NK-92 (cell line): ENCODE measurements around the gene TDRD3.
"Not testable (repeated sequence)": the region's sequence is repeated elsewhere in the genome, so short reads cannot be mapped to it uniquely, and the experiment has no call there.

ENCODE experiments used
- DNase-seq: peaks from one replicate; lab custom pipeline; 2025; ENCODE audit not compliant: unreplicated experiment; lab: John Stamatoyannopoulos, UW

TDRD3 gene

GRCh38 chr13:60396783-60397703, at the start of gene TDRD3:
Gene TDRD3 (plus strand): TSS chr13:60397220. CDS start chr13:60397365, 145 bp downstream.
- peak; percentile 13 for DNase-seq

GRCh38 chr13:60347690-60348089, 49.3 kb upstream of the TDRD3 start:
- DNase-seq = no peak

- DNase-seq = no peak
These were observed 48.9 kb upstream of the TDRD3 start for GRCh38 chr13:60348097-60348496.

GRCh38 chr13:60351326-60351725, 45.7 kb upstream of the TDRD3 start:
- DNase-seq = no peak

GRCh38 chr13:60351855-60352615, 45.0 kb upstream of the TDRD3 start:
- no peak for DNase-seq

GRCh38 chr13:60352644-60353043, 44.4 kb upstream of the TDRD3 start:
- DNase-seq = no peak

GRCh38 chr13:60355056-60355455, 42.0 kb upstream of the TDRD3 start:
- DNase-seq = no peak

GRCh38 chr13:60356970-60357369, 40.0 kb upstream of the TDRD3 start:
- no peak for DNase-seq

- no peak for DNase-seq
These were observed 38.6 kb upstream of the TDRD3 start for GRCh38 chr13:60358453-60358852.

- DNase-seq = no peak
These were observed 33.7 kb upstream of the TDRD3 start for GRCh38 chr13:60363288-60363687.

- DNase-seq = no peak
These were observed 27.8 kb upstream of the TDRD3 start for GRCh38 chr13:60369242-60369641.

GRCh38 chr13:60370343-60370742, 26.7 kb upstream of the TDRD3 start:
- no peak for DNase-seq

- DNase-seq = no peak
These were observed 24.9 kb upstream of the TDRD3 start for GRCh38 chr13:60372141-60372540.

GRCh38 chr13:60379282-60379681, 17.7 kb upstream of the TDRD3 start:
- DNase-seq = not testable (repeated sequence)

GRCh38 chr13:60379837-60380565, 17.0 kb upstream of the TDRD3 start:
- DNase-seq = no peak

GRCh38 chr13:60384911-60385310, 12.1 kb upstream of the TDRD3 start:
- no peak for DNase-seq

- DNase-seq = no peak
These were observed 10.8 kb upstream of the TDRD3 start for GRCh38 chr13:60386250-60386649.

- no peak for DNase-seq
These were observed 4.9 kb upstream of the TDRD3 start for GRCh38 chr13:60392131-60392530.

GRCh38 chr13:60395971-60396782, 843 bp upstream of the TDRD3 start:
- peak; percentile 51 for DNase-seq

GRCh38 chr13:60397704-60398378, 821 bp downstream of the TDRD3 start:
- DNase-seq = no peak
